ENCODE measurements around the gene JAKMIP1.

Gene JAKMIP1

GRCh38 chr4:6155996-6156750, 44.2 kb downstream of the JAKMIP1 start:
- no peak overlapping the region for H3K27ac ChIP-seq (ENCODE audit: low read length)
- no peaks in the 10 kb centered on the region for H3K9me3 ChIP-seq (ENCODE audit: control insufficient read depth in 2 of 2, low read length in 2 of 2)
- peaks cover 0 to 10% of the 10 kb centered on the region in 2 donors for H3K27me3 ChIP-seq (ENCODE audit: control insufficient read depth in 1 of 2, insufficient read depth in 2 of 2, low read length in 2 of 2)

DNA sequence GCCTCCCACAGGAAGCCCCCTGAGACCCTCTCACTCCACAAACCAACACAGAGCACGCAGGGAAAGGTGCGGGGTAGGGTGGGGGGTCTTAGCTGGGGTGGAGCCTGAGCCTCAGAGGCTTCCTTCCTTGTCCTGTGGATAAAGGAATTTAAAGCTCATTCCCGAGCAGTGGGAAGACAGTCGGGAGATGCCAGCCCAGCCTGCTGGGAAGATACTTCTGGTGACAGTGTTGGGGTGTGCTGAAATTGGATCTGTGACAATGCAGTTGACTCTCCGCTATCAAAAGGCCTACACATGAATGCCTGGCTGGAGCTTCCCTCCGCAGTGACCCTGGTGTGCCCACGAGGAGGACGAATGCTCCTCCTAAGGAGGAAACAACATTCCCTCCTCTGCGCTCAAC, 45.5 kb downstream of the JAKMIP1 start:
- H3K4me1 ChIP-seq (ENCODE audit: control insufficient read depth, insufficient read depth, low read length): no peaks in the 10 kb centered on the region
- no peak overlapping the region for H3K27ac ChIP-seq (ENCODE audit: low read length)
- no peaks in the 10 kb centered on the region for H3K36me3 ChIP-seq (ENCODE audit: control insufficient read depth in 2 of 2, insufficient read depth in 2 of 2, low read length in 2 of 2)
- H3K9ac ChIP-seq (ENCODE audit: low read length in 2 of 2): no peak overlapping the region
- peaks cover 0 to 15% of the 10 kb centered on the region in 2 donors for H3K27me3 ChIP-seq (ENCODE audit: control insufficient read depth in 1 of 2, insufficient read depth in 2 of 2, low read length in 2 of 2)
- H3K9me3 ChIP-seq (ENCODE audit: control insufficient read depth in 2 of 2, low read length in 2 of 2): no peaks in the 10 kb centered on the region
- no peak overlapping the region for H3K4me3 ChIP-seq (ENCODE audit: low read length in 2 of 2)

More at GRCh38 chr4:6155996-6156750, 44.2 kb downstream of the JAKMIP1 start:
- Histone ChIP-seq H3K36me3 (ENCODE audit: control insufficient read depth in 2 of 2, insufficient read depth in 2 of 2, low read length in 2 of 2) (no peaks in the 10 kb centered on the region), H3K9ac (ENCODE audit: low read length in 2 of 2) (no peak overlapping the region), H3K4me1 (ENCODE audit: control insufficient read depth, insufficient read depth, low read length) (no peaks in the 10 kb centered on the region), H3K4me3 (ENCODE audit: low read length in 2 of 2) (no peak overlapping the region)

DNA sequence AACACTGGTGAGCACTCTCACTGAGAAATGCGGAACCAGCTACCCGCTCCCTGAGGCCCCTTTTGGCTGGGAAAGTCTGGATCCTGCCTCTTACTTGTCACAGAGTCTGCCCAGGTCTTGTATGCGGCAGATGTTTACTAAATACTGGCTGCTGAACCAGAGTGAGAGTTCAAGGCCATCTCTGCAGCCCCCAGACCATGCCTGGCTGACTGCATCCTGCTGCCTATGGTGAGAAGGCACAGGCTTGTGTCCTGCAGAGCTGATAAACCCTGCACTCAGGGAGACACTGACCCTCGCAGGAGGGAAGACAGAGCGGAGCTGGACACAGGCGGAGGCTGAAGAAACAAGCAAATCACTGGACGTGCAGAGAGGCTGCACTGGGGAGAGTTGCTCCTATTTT, 46.5 kb downstream of the JAKMIP1 start:
- H3K27ac ChIP-seq (ENCODE audit: low read length): no peak overlapping the region
- no peaks in the 10 kb centered on the region for H3K36me3 ChIP-seq (ENCODE audit: control insufficient read depth in 2 of 2, insufficient read depth in 2 of 2, low read length in 2 of 2)
- H3K4me3 ChIP-seq (ENCODE audit: low read length in 2 of 2): no peak overlapping the region
- no peaks in the 10 kb centered on the region for H3K4me1 ChIP-seq (ENCODE audit: control insufficient read depth, insufficient read depth, low read length)
- H3K9me3 ChIP-seq (ENCODE audit: control insufficient read depth in 2 of 2, low read length in 2 of 2): no peaks in the 10 kb centered on the region
- H3K9ac ChIP-seq (ENCODE audit: low read length in 2 of 2): no peak overlapping the region
- H3K27me3 ChIP-seq (ENCODE audit: control insufficient read depth in 1 of 2, insufficient read depth in 2 of 2, low read length in 2 of 2): peaks cover 0 to 15% of the 10 kb centered on the region in 2 donors

DNA sequence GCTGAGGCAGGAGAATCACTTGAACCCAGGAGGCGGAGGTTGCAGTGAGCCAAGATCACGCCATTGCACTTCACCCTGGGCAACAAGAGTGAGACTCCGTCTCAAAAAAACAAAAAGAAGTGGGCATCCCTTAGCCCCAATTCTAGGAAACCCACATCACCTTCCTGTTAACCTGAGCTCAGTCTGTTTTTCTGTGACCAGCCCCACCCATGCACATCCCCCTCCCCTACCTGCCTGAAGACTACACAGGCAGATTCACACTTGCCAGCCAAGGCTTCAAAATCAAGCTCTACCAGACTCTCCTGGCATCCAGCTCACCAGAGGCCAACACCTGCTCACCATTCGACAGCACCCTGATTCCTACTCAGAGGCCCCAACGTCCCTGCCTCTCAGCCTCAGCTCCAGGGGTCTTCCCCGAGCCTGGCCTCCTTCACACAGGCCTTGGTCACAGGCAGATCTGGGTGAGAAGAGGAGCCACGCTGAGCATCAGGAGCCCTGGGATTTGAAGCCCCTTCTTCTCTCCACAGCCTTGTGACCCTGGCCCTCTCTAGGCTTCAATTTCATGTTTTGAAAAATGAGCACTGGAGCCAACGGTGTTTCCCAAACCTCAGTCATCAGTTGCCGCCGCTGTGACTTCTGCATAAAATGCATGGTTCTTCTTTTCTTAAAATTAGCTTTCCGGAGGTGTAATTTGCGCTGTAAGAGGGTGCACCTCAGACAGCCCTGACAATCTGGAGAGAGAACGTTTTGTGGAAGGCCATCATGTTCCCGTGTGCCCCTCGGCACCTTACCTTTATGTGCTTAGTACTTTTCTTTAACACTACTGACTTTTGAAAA, 47.3 kb downstream of the JAKMIP1 start:
- Histone ChIP-seq H3K9me3 (ENCODE audit: control insufficient read depth in 2 of 2, low read length in 2 of 2) (no peaks in the 10 kb centered on the region), H3K27ac (ENCODE audit: low read length) (no peak overlapping the region), H3K27me3 (ENCODE audit: control insufficient read depth in 1 of 2, insufficient read depth in 2 of 2, low read length in 2 of 2) (peaks cover 0 to 15% of the 10 kb centered on the region in 2 donors), H3K4me3 (ENCODE audit: low read length in 2 of 2) (no peak overlapping the region), H3K9ac (ENCODE audit: low read length in 2 of 2) (no peak overlapping the region), H3K36me3 (ENCODE audit: control insufficient read depth in 2 of 2, insufficient read depth in 2 of 2, low read length in 2 of 2) (no peaks in the 10 kb centered on the region), H3K4me1 (ENCODE audit: control insufficient read depth, insufficient read depth, low read length) (no peaks in the 10 kb centered on the region)

DNA sequence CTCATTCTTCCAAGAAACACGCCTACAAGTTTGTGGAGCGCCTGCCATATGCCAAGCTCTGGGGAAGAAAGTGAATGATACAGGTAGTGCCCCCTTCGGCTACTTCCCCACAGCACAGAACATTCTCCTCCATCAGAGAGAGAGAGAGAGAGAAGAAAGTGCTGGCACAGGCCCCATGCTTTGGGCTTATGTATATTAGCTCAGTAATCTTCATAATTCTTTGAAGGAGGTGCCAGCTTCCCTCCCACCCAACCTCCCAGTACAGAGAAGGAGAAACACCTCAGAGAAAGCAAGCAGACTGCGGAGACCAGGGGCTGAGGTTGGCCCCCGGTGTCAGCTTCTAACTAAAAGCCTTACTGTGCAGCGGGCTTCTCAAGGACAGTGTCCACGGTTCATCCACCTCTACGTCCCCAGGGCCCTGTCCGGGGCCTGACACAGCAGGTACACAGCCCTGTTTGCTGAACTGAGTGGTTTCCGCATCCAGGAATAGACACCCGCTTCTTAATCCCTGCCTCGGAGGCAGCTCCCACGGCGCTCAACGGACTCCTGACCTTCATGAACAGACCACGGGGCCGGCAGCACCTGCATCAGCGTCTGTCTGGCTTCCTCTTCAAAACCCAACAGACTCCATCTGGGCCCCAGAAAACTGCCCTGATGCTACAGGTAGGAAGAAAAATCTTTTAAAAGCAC, 50.2 kb downstream of the JAKMIP1 start:
- Histone ChIP-seq H3K27ac (ENCODE audit: low read length) (no peak overlapping the region), H3K4me3 (ENCODE audit: low read length in 2 of 2) (no peak overlapping the region), H3K36me3 (ENCODE audit: control insufficient read depth in 2 of 2, insufficient read depth in 2 of 2, low read length in 2 of 2) (no peaks in the 10 kb centered on the region), H3K4me1 (ENCODE audit: control insufficient read depth, insufficient read depth, low read length) (no peaks in the 10 kb centered on the region), H3K27me3 (ENCODE audit: control insufficient read depth in 1 of 2, insufficient read depth in 2 of 2, low read length in 2 of 2) (peaks cover 0 to 9% of the 10 kb centered on the region in 2 donors), H3K9ac (ENCODE audit: low read length in 2 of 2) (no peak overlapping the region), H3K9me3 (ENCODE audit: control insufficient read depth in 2 of 2, low read length in 2 of 2) (peaks cover 0 to 2% of the 10 kb centered on the region in 2 donors)

- Histone ChIP-seq H3K4me3 (ENCODE audit: low read length in 2 of 2) (no peak overlapping the region), H3K27me3 (ENCODE audit: control insufficient read depth in 1 of 2, insufficient read depth in 2 of 2, low read length in 2 of 2) (peaks cover 0 to 9% of the 10 kb centered on the region in 2 donors)
Measured at GRCh38 chr4:6148506-6149205, 51.7 kb downstream of the JAKMIP1 start.

GRCh38 chr4:6147441-6147840, 52.9 kb downstream of the JAKMIP1 start:
- H3K27ac ChIP-seq (ENCODE audit: low read length): no peak overlapping the region
- H3K9me3 ChIP-seq (ENCODE audit: control insufficient read depth in 2 of 2, low read length in 2 of 2): peaks cover 0 to 9% of the 10 kb centered on the region in 2 donors
- no peaks in the 10 kb centered on the region for H3K36me3 ChIP-seq (ENCODE audit: control insufficient read depth in 2 of 2, insufficient read depth in 2 of 2, low read length in 2 of 2)

More at GRCh38 chr4:6148506-6149205, 51.7 kb downstream of the JAKMIP1 start:
- H3K9me3 ChIP-seq (ENCODE audit: control insufficient read depth in 2 of 2, low read length in 2 of 2): peaks cover 0 to 9% of the 10 kb centered on the region in 2 donors
- H3K9ac ChIP-seq (ENCODE audit: low read length in 2 of 2): no peak overlapping the region
- no peak overlapping the region for H3K27ac ChIP-seq (ENCODE audit: low read length)
- no peaks in the 10 kb centered on the region for H3K4me1 ChIP-seq (ENCODE audit: control insufficient read depth, insufficient read depth, low read length)
- H3K36me3 ChIP-seq (ENCODE audit: control insufficient read depth in 2 of 2, insufficient read depth in 2 of 2, low read length in 2 of 2): no peaks in the 10 kb centered on the region

DNA sequence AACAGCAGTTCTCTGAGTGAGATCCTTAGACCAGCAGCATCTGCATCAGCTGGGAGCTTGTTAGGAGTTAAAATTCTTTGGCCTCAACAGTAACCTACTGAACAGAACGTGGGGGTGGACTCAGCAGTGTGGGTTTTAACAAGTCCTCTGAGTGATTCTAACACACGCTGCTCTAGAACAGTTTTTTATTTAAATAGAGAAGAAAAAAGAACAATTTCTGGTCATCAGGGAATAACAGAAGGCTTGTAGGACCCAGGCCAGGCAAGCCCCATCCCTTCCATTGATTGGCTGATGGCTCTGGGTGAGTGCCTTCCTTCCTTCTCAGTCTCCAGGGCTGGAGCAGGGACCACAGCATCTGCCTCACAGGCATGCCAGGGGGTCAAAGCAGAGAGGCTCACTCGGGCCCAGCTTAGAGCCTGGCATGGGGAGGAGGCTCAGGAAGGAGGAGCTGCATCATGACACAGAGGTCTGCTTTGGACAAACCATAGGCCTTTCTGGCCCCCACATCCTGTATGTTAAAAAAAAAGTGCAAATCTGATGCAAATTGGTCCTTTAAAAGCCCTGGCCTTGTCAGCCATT, 56.7 kb downstream of the JAKMIP1 start:
- Histone ChIP-seq H3K9ac (ENCODE audit: low read length in 2 of 2) (no peak overlapping the region), H3K27me3 (ENCODE audit: control insufficient read depth in 1 of 2, insufficient read depth in 2 of 2, low read length in 2 of 2) (no peaks in the 10 kb centered on the region), H3K27ac (ENCODE audit: low read length) (no peak overlapping the region), H3K9me3 (ENCODE audit: control insufficient read depth in 2 of 2, low read length in 2 of 2) (peaks cover 0 to 9% of the 10 kb centered on the region in 2 donors), H3K4me1 (ENCODE audit: control insufficient read depth, insufficient read depth, low read length) (no peaks in the 10 kb centered on the region), H3K36me3 (ENCODE audit: control insufficient read depth in 2 of 2, insufficient read depth in 2 of 2, low read length in 2 of 2) (no peaks in the 10 kb centered on the region), H3K4me3 (ENCODE audit: low read length in 2 of 2) (no peak overlapping the region)

More at GRCh38 chr4:6147441-6147840, 52.9 kb downstream of the JAKMIP1 start:
- Histone ChIP-seq H3K27me3 (ENCODE audit: control insufficient read depth in 1 of 2, insufficient read depth in 2 of 2, low read length in 2 of 2) (peaks cover 0 to 9% of the 10 kb centered on the region in 2 donors), H3K4me3 (ENCODE audit: low read length in 2 of 2) (no peak overlapping the region), H3K9ac (ENCODE audit: low read length in 2 of 2) (no peak overlapping the region), H3K4me1 (ENCODE audit: control insufficient read depth, insufficient read depth, low read length) (no peaks in the 10 kb centered on the region)

GRCh38 chr4:6142935-6143602, 57.3 kb downstream of the JAKMIP1 start:
- no peaks in the 10 kb centered on the region for H3K27me3 ChIP-seq (ENCODE audit: control insufficient read depth in 1 of 2, insufficient read depth in 2 of 2, low read length in 2 of 2)
- H3K27ac ChIP-seq (ENCODE audit: low read length): no peak overlapping the region
- no peak overlapping the region for H3K9ac ChIP-seq (ENCODE audit: low read length in 2 of 2)
- no peaks in the 10 kb centered on the region for H3K36me3 ChIP-seq (ENCODE audit: control insufficient read depth in 2 of 2, insufficient read depth in 2 of 2, low read length in 2 of 2)
- no peak overlapping the region for H3K4me3 ChIP-seq (ENCODE audit: low read length in 2 of 2)
- peaks cover 0 to 9% of the 10 kb centered on the region in 2 donors for H3K9me3 ChIP-seq (ENCODE audit: control insufficient read depth in 2 of 2, low read length in 2 of 2)
- no peaks in the 10 kb centered on the region for H3K4me1 ChIP-seq (ENCODE audit: control insufficient read depth, insufficient read depth, low read length)

Data from stomach smooth muscle (tissue), 2 donors.